Muscle of back (tissue), 11 donors: ENCODE measurements around the gene NAV2. TPM values are rescaled to one million over a fixed set of nuclear protein-coding genes. Genes with fewer than 3 reads are reported as not detected.

Experiments
- DNase-seq, 3 donors: peaks; one replicate each; pipeline versions ENCODE4 v3.0.0 to v3.0.0-alpha.2; 2013
- polyA plus RNA-seq, 10 donors: library from polyadenylated mRNA; unstranded; fragments of 120-200 nt; gene quantifications; one replicate each; pipeline ENCODE4 v1.2.1, GENCODE V29; 2013; ENCODE audit not compliant: insufficient read length in 10 of 10

Gene NAV2
- polyA plus RNA-seq, 10 donors = 33.6 to 76.3 (median 48.3) TPM

GRCh38 chr11:19861171-19861570, 148.5 kb downstream of the NAV2 start:
- no peak for DNase-seq

- no peak for DNase-seq
Observed at GRCh38 chr11:19862091-19862490, 149.5 kb downstream of the NAV2 start.

- peak in 1 of 3 donors; percentile 46 for DNase-seq
Observed at GRCh38 chr11:19864141-19865140, 151.8 kb downstream of the NAV2 start.

- no peak for DNase-seq
Observed at GRCh38 chr11:19866037-19866436, 153.4 kb downstream of the NAV2 start.

- no peak for DNase-seq
Observed at GRCh38 chr11:19866521-19866920, 153.9 kb downstream of the NAV2 start.

GRCh38 chr11:19867064-19867463, 154.4 kb downstream of the NAV2 start:
- no peak for DNase-seq

GRCh38 chr11:19868281-19868821, 155.7 kb downstream of the NAV2 start:
- DNase-seq = peak; percentile 44 to 92 (median 57)

- no peak for DNase-seq
Observed at GRCh38 chr11:19868871-19869270, 156.2 kb downstream of the NAV2 start.

GRCh38 chr11:19869466-19869865, 156.8 kb downstream of the NAV2 start:
- DNase-seq = no peak

GRCh38 chr11:19869946-19870589, 157.4 kb downstream of the NAV2 start:
- no peak for DNase-seq

GRCh38 chr11:19871531-19871930, 158.9 kb downstream of the NAV2 start:
- DNase-seq = no peak

- no peak for DNase-seq
Observed at GRCh38 chr11:19872512-19873145, 160.0 kb downstream of the NAV2 start.

- no peak for DNase-seq
Observed at GRCh38 chr11:19873730-19874129, 161.1 kb downstream of the NAV2 start.

GRCh38 chr11:19874266-19874665, 161.6 kb downstream of the NAV2 start:
- no peak for DNase-seq

- DNase-seq = no peak
Observed at GRCh38 chr11:19876750-19877149, 164.1 kb downstream of the NAV2 start.

GRCh38 chr11:19878520-19878919, 165.9 kb downstream of the NAV2 start:
- DNase-seq = no peak

GRCh38 chr11:19879307-19880087, 166.9 kb downstream of the NAV2 start:
- DNase-seq = peak in 1 of 3 donors; percentile 29

- no peak for DNase-seq
Observed at GRCh38 chr11:19880088-19880345, 167.4 kb downstream of the NAV2 start.

- no peak for DNase-seq
Observed at GRCh38 chr11:19881177-19881576, 168.5 kb downstream of the NAV2 start.

- DNase-seq = no peak
Observed at GRCh38 chr11:19882356-19882755, 169.7 kb downstream of the NAV2 start.

- no peak for DNase-seq
Observed at GRCh38 chr11:19886498-19886897, 173.9 kb downstream of the NAV2 start.

GRCh38 chr11:19887842-19888241, 175.2 kb downstream of the NAV2 start:
- no peak for DNase-seq
